ENCODE data around the gene SPAG17.

GRCh38 chr1:117964290-117965038 is 220.6 kb downstream of the SPAG17 start:
- TF ChIP-seq CTCF (IDR thresholded peaks at IDR 0.05; ENCODE audit: low read depth, low read length) (no peak), EZH2phosphoT487 (IDR thresholded peaks at IDR 0.05; ENCODE audit: low read depth) (no peak)

All from OCI-LY3 (cell line).